ENCODE measurements around the gene LMTK3. TPM values are rescaled to one million over a fixed set of nuclear protein-coding genes. Genes with fewer than 3 reads are reported as not detected.

LMTK3 gene
- total and polyA plus RNA-seq, 9 of the 15 experiments (the other 6 are each of a cell fraction or from before 2014, with no cell fraction given): 0.35 to 12.3 (median 2.0) TPM; not detected in 2

DNA sequence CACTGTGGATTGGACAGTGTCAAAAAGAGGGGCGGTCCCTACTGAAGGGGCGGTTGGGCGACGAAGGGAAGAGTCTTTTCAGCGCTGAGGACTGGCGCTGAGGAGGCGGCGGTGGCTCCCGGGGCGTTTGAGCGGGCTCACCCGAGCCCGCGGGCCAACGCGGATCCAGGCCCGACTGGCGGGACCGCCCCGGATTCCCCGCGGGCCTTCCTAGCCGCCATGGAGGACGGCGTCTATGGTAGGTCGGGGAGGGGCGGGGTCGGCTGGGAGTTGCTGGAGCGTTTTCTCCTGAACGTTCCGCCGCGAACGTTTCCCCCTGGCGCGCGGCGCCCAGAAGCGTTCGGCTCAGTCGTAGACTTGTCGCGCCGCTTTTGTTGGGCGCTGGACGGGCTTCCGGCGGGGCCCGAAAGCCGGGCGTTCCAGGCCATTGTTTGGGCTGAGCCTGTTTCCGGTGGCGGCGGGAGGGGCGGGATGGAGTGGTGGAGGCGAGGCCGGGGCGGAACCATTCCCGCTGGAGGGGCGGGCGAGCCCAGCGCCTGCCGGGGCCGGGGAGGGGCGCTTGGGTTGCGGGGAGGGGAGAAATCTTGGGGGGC is 42.2 kb downstream of the LMTK3 start, which contains the start of gene CYTH2 (continued):
- TF ChIP-seq, protein P1, sequence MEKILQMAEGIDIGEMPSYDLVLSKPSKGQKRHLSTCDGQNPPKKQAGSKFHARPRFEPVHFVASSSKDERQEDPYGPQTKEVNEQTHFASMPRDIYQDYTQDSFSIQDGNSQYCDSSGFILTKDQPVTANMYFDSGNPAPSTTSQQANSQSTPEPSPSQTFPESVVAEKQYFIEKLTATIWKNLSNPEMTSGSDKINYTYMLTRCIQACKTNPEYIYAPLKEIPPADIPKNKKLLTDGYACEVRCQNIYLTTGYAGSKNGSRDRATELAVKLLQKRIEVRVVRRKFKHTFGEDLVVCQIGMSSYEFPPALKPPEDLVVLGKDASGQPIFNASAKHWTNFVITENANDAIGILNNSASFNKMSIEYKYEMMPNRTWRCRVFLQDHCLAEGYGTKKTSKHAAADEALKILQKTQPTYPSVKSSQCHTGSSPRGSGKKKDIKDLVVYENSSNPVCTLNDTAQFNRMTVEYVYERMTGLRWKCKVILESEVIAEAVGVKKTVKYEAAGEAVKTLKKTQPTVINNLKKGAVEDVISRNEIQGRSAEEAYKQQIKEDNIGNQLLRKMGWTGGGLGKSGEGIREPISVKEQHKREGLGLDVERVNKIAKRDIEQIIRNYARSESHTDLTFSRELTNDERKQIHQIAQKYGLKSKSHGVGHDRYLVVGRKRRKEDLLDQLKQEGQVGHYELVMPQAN (IDR thresholded peaks at IDR 0.05; ENCODE audit: borderline replicate concordance): peak; percentile 77
- no peak for TF ChIP-seq CBX5 (IDR thresholded peaks at IDR 0.05; ENCODE audit: borderline replicate concordance, low read depth)
- TF ChIP-seq, protein P2, sequence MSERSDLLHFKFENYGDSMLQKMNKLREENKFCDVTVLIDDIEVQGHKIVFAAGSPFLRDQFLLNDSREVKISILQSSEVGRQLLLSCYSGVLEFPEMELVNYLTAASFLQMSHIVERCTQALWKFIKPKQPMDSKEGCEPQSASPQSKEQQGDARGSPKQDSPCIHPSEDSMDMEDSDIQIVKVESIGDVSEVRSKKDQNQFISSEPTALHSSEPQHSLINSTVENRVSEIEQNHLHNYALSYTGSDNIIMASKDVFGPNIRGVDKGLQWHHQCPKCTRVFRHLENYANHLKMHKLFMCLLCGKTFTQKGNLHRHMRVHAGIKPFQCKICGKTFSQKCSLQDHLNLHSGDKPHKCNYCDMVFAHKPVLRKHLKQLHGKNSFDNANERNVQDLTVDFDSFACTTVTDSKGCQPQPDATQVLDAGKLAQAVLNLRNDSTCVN (CRISPR knock-in tag; IDR thresholded peaks at IDR 0.05): 0 out of 2 replicates have a peak, but pooled peaks have one; percentile 65
- TF ChIP-seq ZNF354B (CRISPR knock-in tag; IDR thresholded peaks at IDR 0.05): no peak
- TF ChIP-seq NONO (IDR thresholded peaks at IDR 0.05; ENCODE audit: low read depth in 2 of 2, low read length in 1 of 2): peak in 1 of 2 experiments; percentile 77; a peak in 3 of 4 replicates
- no peak for TF ChIP-seq CREM (IDR thresholded peaks at IDR 0.05; ENCODE audit: low read depth)
- no peak for TF ChIP-seq ZNF696 (CRISPR knock-in tag; conservative IDR thresholded peaks at IDR 0.05)
- TF ChIP-seq, protein P3, sequence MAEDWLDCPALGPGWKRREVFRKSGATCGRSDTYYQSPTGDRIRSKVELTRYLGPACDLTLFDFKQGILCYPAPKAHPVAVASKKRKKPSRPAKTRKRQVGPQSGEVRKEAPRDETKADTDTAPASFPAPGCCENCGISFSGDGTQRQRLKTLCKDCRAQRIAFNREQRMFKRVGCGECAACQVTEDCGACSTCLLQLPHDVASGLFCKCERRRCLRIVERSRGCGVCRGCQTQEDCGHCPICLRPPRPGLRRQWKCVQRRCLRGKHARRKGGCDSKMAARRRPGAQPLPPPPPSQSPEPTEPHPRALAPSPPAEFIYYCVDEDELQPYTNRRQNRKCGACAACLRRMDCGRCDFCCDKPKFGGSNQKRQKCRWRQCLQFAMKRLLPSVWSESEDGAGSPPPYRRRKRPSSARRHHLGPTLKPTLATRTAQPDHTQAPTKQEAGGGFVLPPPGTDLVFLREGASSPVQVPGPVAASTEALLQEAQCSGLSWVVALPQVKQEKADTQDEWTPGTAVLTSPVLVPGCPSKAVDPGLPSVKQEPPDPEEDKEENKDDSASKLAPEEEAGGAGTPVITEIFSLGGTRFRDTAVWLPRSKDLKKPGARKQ (CRISPR knock-in tag; IDR thresholded peaks at IDR 0.05): no peak
- TF ChIP-seq ZNF347 (CRISPR knock-in tag; IDR thresholded peaks at IDR 0.05; ENCODE audit: low read depth): 0 out of 2 replicates have a peak, but pooled peaks have one; percentile 45
- TF ChIP-seq PHB (CRISPR knock-in tag; IDR thresholded peaks at IDR 0.05): 0 out of 2 replicates have a peak, but pooled peaks have one; percentile 88
- no peak for TF ChIP-seq CHD4 (IDR thresholded peaks at IDR 0.05; ENCODE audit: insufficient read depth, insufficient replicate concordance, low read depth, low read length, poor library complexity, severe bottlenecking)
- TF ChIP-seq GTF2A2 (tag; IDR thresholded peaks at IDR 0.05): peak; percentile 59
- TF ChIP-seq ZNF830 (CRISPR knock-in tag; IDR thresholded peaks at IDR 0.05): peak; percentile 77; the same call in 1 of the 2 replicates
- TF ChIP-seq KHSRP (IDR thresholded peaks at IDR 0.05): no peak
- TF ChIP-seq, protein P4, sequence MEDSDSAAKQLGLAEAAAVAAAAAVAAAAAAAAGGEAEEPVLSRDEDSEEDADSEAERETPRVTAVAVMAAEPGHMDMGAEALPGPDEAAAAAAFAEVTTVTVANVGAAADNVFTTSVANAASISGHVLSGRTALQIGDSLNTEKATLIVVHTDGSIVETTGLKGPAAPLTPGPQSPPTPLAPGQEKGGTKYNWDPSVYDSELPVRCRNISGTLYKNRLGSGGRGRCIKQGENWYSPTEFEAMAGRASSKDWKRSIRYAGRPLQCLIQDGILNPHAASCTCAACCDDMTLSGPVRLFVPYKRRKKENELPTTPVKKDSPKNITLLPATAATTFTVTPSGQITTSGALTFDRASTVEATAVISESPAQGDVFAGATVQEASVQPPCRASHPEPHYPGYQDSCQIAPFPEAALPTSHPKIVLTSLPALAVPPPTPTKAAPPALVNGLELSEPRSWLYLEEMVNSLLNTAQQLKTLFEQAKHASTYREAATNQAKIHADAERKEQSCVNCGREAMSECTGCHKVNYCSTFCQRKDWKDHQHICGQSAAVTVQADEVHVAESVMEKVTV (CRISPR knock-in tag; IDR thresholded peaks at IDR 0.05): no peak
- TF ChIP-seq DPF2 (IDR thresholded peaks at IDR 0.05): peak; percentile 38; the same call in 1 of the 2 replicates
- TF ChIP-seq, protein P5, sequence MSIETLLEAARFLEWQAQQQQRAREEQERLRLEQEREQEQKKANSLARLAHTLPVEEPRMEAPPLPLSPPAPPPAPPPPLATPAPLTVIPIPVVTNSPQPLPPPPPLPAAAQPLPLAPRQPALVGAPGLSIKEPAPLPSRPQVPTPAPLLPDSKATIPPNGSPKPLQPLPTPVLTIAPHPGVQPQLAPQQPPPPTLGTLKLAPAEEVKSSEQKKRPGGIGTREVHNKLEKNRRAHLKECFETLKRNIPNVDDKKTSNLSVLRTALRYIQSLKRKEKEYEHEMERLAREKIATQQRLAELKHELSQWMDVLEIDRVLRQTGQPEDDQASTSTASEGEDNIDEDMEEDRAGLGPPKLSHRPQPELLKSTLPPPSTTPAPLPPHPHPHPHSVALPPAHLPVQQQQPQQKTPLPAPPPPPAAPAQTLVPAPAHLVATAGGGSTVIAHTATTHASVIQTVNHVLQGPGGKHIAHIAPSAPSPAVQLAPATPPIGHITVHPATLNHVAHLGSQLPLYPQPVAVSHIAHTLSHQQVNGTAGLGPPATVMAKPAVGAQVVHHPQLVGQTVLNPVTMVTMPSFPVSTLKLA (conservative IDR thresholded peaks at IDR 0.05): 0 out of 4 replicates have a peak, but pooled peaks of 1 of the 2 experiments have one; percentile 63
- no peak for TF ChIP-seq TBL1XR1 (IDR thresholded peaks at IDR 0.05; ENCODE audit: low read length in 2 of 2)
- TF ChIP-seq, protein P6, sequence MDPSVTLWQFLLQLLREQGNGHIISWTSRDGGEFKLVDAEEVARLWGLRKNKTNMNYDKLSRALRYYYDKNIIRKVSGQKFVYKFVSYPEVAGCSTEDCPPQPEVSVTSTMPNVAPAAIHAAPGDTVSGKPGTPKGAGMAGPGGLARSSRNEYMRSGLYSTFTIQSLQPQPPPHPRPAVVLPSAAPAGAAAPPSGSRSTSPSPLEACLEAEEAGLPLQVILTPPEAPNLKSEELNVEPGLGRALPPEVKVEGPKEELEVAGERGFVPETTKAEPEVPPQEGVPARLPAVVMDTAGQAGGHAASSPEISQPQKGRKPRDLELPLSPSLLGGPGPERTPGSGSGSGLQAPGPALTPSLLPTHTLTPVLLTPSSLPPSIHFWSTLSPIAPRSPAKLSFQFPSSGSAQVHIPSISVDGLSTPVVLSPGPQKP (CRISPR knock-in tag; IDR thresholded peaks at IDR 0.05): no peak
